HG03565 (cell line): Measurements from ENCODE around the gene PVALB.

Experiments used
- ATAC-seq: cut with Tn5 transposase; IDR thresholded peaks from one replicate; pipeline ENCODE4 v1.9.1; 2021; ENCODE audit warnings: mild to moderate bottlenecking, moderate library complexity; ENCODE audit not compliant: unreplicated experiment

Gene PVALB

DNA sequence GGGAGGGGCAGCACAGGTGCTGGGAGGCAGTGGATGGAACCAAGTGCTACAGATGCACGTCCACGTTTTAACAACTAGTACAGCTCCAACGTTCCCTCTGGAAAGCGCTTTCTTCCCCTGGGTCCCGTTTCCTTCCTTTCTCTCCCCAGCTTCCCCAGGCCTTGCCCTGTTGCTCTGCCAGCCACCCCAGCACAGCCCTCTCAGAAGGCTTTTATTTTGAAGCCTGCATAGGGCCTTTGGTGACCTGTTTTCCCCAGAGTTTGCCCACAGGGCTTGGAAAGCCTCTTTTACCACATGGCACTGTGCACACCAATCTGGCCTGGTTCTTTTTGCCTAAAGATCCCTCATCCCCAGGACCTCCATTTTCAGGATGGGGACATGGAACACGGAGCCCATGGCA is 30.1 kb upstream of the PVALB start:
- no peak for ATAC-seq

DNA sequence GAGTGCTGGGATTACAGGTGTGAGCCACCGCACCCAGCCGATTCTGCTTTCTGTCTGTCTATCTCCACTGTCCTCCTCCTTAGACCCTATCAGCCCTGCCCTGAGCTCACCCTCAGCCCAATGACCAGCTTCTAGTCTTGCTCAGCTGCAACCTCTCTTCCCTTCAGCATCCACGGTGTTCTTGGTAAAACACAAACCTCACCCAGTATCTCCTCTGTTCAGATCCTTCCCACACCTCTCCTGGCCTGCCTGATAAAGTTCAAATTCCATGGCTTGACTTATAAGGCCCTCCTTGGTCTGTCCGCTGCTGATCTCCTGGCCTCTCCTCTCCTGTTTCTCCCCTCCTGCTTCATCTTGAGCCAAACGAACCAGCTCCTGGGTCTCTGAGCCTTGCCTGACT is 29.4 kb upstream of the PVALB start:
- ATAC-seq, result no peak

DNA sequence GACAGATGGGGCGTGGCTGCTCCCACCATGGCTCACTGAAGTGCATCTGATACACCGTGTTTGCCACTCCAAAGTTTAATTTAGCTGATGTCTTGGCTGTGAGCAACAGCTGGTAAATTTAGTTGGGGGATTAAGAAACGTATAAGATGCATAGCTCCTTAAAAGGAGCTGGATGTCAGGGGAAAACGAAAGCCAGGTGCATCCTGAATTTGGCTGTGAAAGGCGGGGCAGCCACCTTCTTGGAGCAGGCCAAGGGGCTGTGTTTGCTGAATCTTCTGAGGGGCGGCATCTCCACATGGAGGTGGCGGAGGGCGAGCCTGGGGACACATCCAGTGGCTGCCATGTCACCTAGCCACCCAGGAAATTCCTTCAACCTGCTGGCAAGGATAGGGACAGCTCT is 23.3 kb upstream of the PVALB start:
- ATAC-seq, result no peak

DNA sequence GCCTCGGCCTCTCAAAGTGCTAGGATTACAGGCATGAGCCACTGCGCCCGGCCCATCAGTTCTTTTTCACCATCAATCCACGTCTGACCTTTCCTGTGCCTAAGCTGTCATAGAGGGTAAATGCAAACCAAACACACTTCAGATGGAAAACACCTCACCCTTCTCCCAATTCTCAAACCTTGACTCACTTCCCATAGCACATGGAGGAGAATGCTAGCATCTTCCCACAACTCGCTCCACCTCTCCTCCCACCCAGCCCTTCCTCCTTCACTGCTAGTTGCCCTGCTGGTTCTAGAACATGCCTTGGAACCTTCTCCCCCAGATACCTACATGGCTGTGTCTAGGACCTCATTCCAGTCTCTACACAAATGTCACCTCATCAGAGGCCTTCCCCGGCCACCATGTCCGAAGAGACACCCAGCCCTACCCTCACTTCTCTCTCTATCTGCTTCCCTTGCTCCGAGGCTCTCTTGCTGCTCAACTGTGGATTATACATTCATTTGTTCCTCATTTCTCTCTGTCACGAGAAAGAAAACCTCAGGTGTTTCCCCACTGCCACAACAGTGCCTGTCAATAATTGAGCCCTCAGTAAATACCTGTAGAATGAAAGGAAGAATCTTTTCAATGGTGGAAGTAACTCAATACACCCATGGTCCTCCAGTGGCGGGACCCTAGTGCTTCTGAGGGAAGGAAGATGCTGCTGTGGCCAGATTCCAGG is 22.7 kb upstream of the PVALB start:
- ATAC-seq, result no peak

DNA sequence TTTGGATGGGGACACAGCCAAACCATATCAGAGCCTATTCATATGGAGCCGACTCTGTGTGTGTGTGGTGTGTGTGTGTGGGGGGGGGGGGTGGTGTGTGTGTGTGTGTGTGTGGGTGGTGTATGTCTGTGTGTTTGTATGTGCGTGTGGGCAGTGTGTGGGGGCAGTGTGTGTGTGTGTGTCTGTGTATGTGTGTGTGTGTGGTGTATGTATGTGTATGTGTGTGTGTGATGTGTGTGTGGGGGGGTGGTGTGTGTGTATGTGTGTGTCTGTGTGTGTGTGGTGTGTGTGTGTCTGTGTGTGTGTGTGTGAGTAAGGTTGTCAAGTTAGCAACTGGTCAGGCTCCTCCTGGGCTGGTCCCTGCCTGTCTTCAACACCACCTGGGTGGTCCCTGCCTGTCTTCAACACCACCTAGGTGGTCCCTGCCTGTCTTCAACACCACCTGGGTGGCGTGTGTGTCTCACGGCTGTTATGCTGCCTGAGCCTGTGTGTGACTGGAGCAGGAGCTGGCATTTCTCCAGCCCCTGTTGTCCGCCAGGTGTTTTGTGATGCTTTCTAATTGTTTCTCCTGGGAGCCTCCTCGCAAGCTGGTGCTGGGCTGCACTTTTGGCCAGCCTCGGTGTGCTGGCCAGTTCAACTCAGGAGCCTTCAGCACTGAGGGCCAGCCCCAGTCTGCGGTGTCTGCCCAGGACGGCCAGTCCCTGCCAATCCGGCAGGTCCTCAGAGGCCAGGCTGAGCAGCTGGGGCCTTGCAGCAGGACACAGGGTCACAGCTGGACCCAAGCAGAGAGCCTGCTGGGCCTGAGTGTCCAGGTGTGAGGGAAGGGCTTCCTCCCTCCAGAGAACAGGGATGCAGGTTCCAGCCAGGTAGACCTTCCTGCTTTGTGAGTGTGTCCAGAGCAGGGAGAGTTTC is 21.5 kb upstream of the PVALB start:
- no peak for ATAC-seq

DNA sequence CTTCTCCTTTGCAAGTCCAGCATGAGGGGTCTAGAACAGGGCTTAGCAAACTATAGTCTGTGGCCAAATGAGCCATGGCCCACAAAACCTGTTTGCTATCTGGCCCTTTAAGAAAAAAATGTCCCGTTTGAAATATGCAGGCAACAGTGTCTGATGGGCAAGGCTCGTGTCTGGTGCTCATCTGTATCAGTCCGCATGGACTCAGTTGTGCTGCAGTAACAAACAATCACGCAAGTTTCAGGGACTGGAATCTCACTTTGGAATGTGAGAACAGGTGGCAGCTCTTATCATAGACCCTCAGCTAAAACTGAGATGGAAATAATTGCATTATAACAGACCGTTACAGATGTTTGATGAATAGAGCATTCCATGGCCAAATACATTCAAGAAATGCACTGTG is 19.1 kb upstream of the PVALB start:
- ATAC-seq, result no peak

DNA sequence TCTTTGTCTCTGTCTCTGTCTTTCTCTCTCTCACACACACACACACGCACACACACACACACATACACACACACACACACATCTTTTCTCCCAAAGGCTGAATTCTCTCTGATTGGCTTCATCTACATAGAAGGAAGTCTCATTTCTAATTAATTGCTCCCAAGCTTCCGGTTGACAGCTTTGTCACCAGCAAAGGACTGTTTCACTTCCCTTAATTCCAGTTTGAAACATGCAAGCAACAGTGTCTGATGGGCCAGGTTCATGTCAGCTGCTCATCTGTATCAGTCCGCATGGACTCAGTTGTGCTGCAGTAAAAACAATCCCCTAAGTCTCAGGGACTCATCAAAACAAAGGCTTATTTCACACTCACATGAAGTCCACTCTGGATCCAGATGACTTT is 16.2 kb upstream of the PVALB start:
- ATAC-seq, result no peak

DNA sequence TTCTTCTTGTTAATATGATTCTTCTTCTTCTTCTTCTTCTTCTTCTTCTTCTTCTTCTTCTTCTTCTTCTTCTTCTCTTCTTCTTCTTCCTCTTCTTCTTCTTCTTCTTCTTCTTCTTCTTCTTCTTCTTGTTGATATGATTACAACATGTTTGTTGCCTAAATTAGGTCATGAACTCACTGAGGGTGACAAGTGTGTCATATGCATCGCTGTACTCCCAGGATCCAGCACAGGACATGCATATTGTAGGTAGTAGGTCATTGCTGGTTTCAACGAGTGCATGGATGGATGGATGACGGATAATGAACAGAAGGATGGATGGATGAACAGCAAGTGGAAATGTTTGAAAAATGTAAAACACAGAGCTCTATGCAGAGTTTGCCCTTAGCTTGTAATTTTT is 14.9 kb upstream of the PVALB start:
- no peak for ATAC-seq

DNA sequence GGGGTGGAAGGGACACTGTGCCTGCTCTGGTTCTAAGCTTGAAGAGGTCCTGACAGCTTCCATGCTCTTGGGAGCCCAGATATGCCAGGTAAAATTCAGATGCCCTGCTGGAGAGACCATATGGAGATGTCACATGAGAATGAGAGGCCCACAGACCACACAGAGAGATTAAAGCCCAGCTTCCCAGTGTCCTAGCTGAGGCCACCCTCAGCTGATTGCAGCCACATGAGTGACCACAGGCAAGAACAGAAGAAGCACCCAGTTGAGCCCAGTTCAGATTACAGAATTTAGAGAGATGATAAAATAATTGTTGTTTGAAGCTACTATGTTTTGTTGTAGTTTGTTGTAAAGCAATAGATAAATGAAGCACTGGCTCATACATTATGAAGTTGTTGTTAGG is 14.4 kb upstream of the PVALB start:
- no peak for ATAC-seq

DNA sequence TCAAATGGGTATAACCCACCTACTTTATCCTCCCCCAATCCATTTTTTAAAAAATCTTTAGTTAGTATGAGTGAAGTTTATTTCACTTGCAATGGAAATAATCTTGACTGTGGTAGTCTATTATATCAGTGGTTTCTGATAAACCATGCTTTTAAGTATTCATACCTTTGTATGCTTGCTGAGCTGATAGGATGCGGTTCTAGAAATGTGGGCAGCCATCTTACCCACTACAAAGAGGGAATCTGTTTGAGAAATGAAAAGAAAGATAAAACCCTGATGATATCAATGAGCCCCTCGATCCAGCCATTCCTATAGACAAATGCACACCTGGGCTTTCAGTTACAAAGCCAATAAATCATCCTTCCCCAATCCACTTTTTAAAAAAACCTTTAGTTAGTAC is 13.8 kb upstream of the PVALB start:
- no peak for ATAC-seq

DNA sequence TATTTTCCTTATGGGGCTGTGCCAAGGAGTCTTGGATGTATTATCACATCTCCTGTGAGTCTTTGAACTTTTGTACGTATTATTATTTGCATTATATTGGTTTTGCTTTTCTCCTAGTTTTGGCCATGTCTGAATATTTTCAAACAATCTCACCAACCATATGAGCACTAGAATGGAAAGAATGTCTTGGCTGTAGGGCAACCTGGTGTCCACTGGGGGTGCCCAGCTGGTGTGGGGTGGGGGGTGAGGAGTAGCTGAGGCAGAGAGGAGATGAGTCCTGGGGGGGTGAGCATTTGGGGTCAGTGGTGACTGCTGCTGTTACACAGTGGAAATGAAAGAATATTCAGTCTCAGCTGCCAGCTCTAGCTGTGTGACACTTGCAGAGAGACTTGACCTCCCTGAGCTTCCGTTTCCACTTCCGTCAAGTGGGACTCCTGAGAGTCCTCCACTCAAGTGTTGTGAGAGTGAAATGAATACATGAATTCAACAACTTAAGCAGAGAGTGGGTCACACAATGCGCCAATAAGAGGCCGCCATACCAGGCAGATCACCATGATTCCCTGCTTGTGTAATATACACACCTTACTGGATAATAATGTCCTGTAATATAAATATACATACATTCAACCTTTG is 12.7 kb upstream of the PVALB start:
- no peak for ATAC-seq

DNA sequence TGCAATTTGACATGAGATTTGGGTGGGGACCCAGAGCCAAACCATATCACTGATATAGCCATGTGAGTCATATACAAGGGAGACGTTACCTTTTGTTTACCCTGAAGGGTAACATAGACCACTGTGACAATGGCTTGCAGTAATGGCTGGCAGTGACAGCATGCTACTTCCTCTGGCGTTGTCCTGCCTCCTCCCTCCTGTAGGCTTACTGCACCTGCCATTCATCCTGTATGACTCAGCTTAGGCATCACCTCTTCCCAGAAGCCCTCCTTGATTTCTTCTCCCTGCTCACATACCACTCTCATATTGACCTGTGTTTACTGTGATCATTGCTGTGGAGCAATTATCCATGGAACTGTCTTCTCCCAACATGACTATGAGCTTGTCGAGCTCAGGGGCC is 12.0 kb upstream of the PVALB start:
- ATAC-seq, result no peak

DNA sequence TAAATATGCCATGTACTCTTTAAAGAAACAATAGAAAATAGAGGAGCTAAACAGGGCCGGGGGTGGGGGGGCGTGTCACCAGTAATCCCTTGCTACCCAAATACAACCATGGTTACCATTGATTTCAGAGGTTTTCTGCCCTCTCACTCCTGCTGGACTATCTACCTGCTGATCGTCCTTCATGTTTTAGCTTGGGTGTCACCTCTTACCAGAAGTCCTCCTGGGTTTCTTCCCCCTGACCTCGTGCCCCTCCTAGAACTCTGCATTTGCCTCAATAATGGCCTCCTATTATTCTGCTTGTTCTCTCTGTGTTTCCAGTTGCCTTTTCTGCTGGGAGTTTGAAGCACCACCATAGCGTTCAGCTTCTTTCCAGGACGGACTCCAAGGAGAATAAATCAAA is 9.4 kb upstream of the PVALB start:
- no peak for ATAC-seq

DNA sequence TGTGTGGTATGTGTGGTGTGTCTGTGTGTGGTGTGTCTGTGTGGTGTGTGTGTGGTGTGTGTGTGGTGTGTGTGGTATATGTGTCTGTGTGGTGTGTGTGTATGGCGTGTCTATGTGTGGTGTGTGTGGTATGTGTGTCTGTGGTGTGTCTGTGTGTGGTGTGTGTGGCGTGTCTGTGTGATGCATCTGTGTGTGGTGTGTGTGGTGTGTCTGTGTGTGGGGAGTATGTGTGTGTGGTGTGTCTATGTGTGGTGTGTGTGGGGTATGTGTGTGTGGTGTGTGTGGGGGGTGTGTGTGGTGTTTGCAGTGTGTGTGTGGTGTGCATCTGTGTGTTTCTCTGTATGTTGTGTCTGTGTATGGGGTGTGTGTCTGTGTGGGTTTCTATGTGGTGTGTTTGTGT is 7.8 kb upstream of the PVALB start:
- ATAC-seq, result no peak

DNA sequence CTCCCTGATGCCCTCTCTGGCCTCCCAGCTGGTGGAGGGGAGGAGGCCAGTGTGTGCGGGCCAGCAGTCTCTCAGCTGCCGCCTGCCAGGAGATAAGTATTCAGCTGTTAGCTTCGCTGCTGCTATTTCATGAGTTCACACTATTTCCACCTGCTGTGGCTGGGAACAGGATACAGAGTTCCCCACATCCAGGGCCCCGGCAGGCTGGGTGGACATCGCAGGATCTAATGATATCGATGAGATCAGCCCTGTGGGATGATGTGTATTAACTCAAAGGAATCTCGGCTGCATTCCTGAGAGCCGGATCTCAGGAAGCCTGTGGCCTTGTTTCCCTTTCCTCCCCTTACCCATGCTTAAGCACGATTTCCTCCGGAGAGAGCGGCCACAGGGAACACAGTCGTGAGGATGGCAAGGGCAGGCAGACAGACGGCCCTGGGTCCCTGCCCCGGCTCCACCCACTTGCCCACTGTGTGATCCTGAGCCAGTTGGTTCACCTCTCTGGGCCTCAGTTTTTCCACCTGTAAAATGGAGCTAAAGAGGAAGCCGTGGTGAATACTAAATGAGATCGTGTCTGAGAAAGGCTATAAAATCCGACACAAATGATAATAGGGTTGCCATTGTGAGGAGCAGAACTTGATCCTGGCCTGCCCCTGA is 6.5 kb upstream of the PVALB start:
- ATAC-seq, result no peak

DNA sequence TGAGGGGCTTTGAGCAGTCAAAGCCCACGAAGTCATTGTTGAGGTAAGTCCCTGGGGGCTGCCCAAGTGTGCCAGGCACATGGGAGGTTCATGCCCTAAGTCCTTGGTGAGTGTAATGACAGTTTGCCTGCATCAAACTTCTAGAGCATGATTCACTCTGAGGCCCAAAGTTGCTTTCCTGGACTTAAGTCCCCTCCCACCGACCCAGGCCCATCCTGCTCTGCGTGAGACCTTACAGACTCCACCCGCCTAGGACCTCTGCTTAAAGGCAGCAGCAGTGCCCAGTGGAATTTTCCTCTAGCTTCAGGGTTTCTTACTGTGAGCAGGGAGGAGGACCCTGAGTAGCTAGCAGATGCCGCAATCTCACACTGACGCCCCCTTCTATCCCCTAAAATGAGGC is 5.7 kb upstream of the PVALB start:
- no peak for ATAC-seq

DNA sequence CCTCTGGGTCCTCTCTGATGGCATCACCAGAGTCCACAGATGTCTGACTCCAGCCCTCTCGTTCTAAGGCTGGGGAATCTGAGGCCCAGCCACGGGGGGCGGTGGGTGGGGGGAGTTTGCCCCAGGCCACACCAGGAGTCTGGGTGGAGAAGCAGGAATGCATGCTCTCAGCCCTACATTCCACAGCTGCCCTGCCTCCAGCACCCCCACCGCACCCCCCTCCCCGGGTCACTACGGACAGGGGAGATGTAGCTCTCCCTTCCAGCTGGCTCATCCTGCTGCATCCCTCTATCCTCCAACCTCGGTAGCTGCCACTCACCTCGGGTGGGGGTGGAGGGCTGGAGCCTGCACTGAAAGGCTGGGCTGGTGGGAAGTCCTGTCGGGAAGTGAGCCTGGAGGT is 2.3 kb upstream of the PVALB start:
- no peak for ATAC-seq

DNA sequence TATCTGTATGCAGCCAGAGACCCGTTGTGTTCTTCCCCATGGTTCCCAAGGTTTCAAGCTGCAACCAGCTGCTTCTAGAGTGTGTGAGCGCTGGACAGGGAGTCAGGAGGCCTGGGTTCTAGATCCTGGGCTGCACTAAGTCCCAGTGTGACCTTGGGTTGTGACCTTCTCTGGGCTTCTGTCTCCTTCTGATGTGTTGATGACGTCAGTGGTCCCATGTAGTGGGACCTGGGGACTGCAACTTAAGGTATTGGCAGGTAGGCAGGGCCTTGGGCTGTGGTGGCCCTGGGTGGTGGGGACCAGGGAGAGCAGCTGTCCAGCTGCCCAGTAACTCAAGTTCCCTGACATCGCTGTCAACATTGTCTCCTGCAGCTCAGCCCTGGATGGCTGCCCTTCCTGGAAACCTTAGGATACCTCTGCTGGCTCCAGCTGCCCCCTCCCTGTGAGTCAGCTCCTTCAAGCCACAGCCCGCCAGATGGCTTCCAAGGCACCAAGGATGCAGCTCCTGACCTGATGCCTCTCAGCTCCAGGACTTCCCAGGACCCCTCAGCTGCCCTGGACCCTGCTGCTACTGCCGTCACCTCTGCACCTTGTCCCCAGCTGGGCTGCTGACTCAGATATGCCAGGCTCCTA is 1.3 kb upstream of the PVALB start:
- no peak for ATAC-seq

DNA sequence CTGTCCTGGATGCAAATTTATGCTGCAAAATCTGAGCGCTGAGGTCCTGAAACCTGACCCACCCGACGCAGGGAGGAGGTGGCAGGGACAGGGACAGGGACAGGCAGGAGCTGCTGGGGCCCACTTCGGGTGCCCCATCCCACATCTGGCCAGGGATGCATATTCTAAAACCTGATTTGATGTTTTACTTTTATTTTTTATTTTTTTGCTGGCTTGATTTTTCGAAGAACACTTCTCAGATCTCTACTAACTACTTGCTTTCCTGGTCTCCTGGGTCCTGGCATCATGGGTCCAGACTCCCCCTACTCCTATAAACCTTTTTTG is 652 bp upstream of the PVALB start:
- no peak for ATAC-seq

DNA sequence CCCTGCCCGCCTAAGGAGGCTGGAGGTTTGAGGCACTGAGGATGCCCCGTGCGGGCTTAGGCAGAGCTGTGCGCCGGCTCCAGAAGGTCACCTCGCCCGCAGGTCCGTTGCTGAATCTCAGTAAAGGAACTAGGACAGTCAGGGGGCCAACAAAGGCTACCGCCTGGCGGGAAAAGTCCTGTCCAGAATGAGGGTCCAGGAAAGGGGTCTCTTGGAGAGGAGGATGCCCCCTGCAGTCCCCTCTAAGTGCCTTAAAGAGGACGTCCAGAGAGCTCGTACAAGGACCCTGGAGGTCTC is 548 bp downstream of the PVALB start:
- no peak for ATAC-seq

DNA sequence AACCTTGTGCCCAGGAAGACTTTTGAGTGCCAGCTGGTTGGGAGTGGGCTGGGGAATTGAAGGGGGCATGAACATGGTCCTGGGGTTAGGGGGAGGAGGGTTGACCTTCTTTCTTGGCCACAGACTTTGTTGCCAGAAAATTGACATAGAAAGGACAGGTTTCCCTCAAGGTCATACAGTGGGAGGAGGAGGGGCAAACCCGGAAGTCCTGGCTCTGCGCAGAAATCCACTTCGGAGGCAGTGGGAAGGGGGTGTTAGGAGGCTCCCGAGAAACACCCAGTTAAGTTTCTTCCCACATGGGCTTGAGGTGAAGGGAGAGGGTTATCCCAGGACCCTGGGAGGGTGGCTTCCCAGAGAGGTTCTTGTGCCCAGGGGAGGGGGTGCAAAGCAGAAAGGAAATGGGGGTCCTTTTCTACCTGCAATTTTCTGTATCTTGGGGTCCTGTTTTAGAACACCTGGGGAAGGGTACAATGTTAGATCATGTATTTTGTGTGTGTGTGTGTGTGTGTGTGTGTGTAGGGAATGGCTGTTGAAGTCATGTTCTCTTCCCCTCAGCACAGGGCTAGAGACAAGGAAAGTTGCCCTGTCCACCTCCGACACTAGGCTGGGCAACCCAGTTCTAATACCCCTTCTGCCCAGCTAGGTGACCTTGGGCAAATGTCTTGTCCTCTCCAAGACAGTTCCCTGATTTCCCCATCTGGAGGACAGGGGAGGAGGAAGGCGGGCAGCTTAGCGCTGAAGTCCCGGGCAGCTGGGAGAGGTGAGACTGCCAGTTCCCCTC is 1.1 kb downstream of the PVALB start:
- ATAC-seq, result no peak
